Naive B cell (primary cell): ENCODE data around the gene ADAMTS17. TPM values are rescaled to one million over a fixed set of nuclear protein-coding genes. Genes with fewer than 3 reads are reported as not detected.

Experiments used
- ATAC-seq, 2 donors: fragments of 150-1000 bp; cut with Tn5 transposase; 2 replicates each; pipeline ENCODE4 v1.10.0; 2021; ENCODE audit warnings: low read depth in 2 of 2, mild to moderate bottlenecking in 2 of 2, moderate library complexity in 2 of 2
- DNase-seq: peaks from one replicate; pipeline ENCODE4 v3.0.0; 2022
- H3K27ac Mint-ChIP-seq, 6 donors: one replicate each; pipeline ENCODE4 v1.8.0; 2020 to 2022; ENCODE audit warnings: mild to moderate bottlenecking in 6 of 6, mixed read lengths in 6 of 6, moderate library complexity in 5 of 6, inconsistent platforms in 2 of 6
- H3K27me3 Mint-ChIP-seq, 3 donors: one replicate each; pipeline ENCODE4 v1.8.0; 2021 to 2022; ENCODE audit warnings: mixed read lengths in 3 of 3, mild to moderate bottlenecking in 1 of 3
- H3K36me3 Mint-ChIP-seq, 2 donors: one replicate each; pipeline ENCODE4 v1.8.0; 2020 to 2022; ENCODE audit warnings: mixed read lengths in 2 of 2, inconsistent platforms in 1 of 2, mild to moderate bottlenecking in 1 of 2
- H3K4me1 Mint-ChIP-seq, 3 donors: one replicate each; pipeline ENCODE4 v1.8.0; 2020 to 2022; ENCODE audit warnings: mixed read lengths in 3 of 3, inconsistent platforms in 1 of 3, mild to moderate bottlenecking in 1 of 3, moderate library complexity in 1 of 3
- H3K4me3 Mint-ChIP-seq, 8 donors: one replicate each; pipeline ENCODE4 v1.8.0; 2020 to 2022; ENCODE audit warnings: mild to moderate bottlenecking in 8 of 8, mixed read lengths in 8 of 8, moderate library complexity in 8 of 8, inconsistent platforms in 2 of 8
- H3K9me3 Mint-ChIP-seq, 7 donors: one replicate each; pipeline ENCODE4 v1.8.0; 2020 to 2022; ENCODE audit warnings: mixed read lengths in 7 of 7, mild to moderate bottlenecking in 5 of 7, inconsistent platforms in 2 of 7, moderate library complexity in 1 of 7
- polyA plus RNA-seq, 6 donors: library from polyadenylated mRNA; unstranded; fragments of 300-500 nt; fragmentation: Illumina TruSeq; gene quantifications; one replicate each; pipeline ENCODE4 v1.2.3, GENCODE V29; 2021; ENCODE audit warnings: low read depth in 6 of 6

Gene ADAMTS17
- polyA plus RNA-seq, 6 donors from 2014 or later, result not detected

DNA sequence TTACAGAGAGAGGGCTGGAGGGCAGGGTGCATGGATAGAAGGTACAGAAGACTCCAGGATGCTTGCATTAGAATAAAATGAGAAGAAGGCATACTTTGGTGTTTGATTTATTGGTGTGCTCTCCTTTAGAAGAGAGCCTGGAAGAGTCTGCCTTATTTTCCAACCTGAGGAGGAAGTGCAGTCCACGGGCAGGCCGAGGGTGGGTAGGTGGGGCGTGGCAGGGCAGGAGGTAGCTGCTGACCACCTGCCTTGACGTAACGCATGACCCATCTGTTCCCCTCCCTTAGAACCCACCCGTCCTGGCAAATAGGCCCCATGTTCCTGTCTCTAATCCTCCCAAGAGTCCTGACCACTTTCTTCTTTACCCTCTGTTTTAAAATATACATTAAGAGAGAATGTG lies 386.2 kb downstream of the ADAMTS17 start:
- Mint-ChIP-seq H3K4me3 (no peak overlapping the region), H3K36me3 (peaks cover 0 to under 1% of the 10 kb centered on the region in 2 donors), H3K4me1 (no peaks in the 10 kb centered on the region), H3K27ac (no peak overlapping the region), H3K9me3 (peaks cover 0 to 5% (median 2%) of the 10 kb centered on the region in 7 donors), H3K27me3 (peaks cover 12 to 49% (median 29%) of the 10 kb centered on the region in 3 donors)
- ATAC-seq (no peak), DNase-seq (no peak)

DNA sequence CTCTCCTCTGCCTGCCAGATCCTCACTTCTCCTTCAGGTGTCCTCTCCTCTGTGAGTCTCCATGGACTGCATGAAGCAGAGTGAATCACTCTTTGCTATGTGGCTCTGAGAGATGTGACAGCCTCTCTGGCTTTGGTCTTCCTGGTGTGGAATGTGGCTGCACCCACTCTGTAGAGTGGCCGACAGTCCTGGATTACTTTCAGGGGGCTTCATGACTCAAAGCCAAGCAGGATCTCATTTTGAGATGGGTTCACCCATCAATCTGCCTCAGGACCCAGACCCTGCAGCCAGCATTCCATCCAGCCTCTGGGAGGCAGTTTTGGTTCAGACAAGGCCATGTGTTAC lies 386.6 kb downstream of the ADAMTS17 start:
- H3K4me3 Mint-ChIP-seq, result no peak overlapping the region
- H3K4me1 Mint-ChIP-seq, result no peaks in the 10 kb centered on the region
- DNase-seq (no peak), ATAC-seq (no peak)
- peaks cover 2 to 9% (median 5%) of the 10 kb centered on the region in 7 donors for H3K9me3 Mint-ChIP-seq
- peaks cover 12 to 52% (median 33%) of the 10 kb centered on the region in 3 donors for H3K27me3 Mint-ChIP-seq
- peaks cover 3 to 4% of the 10 kb centered on the region in 2 donors for H3K36me3 Mint-ChIP-seq
- no peak overlapping the region for H3K27ac Mint-ChIP-seq

DNA sequence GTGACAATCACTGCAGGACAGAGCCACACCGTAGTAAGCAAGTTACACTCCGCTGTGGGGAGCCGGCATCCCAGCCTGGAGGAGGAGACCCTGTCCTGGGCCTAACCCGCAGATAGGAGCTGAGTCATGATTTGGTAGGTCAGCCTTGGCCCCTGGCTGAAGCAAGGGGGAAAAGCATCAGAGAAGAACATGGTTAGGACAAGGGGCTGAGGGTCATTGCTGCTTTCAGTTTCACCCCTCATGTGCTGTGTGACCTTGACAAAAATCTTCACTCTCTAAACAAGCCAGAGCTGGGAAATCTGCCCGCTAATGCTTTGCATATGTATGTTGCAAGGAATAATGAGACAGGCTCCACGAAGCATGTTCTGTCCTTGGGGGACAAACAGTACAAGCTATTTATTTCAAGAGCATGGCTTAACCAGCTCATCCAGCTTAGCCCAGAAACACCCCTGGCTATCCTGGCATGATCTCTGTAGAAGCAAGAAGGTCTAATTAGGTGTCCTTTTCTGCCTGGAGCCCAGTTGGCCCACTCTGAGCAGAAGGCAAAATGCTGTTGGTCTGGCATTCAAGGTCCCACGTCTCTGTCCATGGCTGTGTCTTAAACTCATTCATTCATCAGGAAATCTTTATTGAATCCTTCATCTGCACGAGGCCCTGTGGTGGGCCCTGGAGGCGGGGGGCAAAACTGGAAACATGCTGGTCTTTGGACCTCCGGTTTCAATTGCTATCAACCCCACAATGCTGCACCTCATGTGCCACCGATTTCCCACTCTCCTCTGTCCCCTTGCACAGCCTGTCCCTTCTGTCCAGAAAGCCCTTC lies 387.2 kb downstream of the ADAMTS17 start:
- Mint-ChIP-seq H3K27ac (no peak overlapping the region), H3K4me3 (no peak overlapping the region), H3K36me3 (peaks cover 8% of the 10 kb centered on the region in 2 donors), H3K9me3 (peaks cover 5 to 12% (median 8%) of the 10 kb centered on the region in 7 donors), H3K27me3 (peaks cover 12 to 51% (median 31%) of the 10 kb centered on the region in 3 donors), H3K4me1 (no peaks in the 10 kb centered on the region)
- no peak for ATAC-seq
- no peak for DNase-seq

DNA sequence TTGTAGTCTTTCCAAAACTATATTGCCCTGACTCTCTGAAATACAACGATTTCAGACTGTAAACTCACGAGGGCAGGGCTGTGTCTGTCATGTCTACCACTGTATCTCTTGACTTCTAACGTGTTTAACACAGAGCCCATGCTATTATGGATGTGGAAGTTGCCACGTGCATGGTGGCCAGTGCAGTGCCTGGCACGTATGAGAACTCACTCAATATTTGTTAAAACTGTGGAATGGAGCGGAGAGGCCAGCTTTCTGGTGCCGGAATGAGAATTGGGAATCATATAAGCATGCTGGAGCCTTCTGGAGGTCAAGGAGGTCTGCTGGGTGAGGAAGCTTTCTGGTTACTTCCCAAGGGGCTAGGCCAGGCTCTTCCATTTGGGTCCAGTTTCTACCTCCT lies 387.9 kb downstream of the ADAMTS17 start:
- Mint-ChIP-seq H3K27me3 (peaks cover 12 to 48% (median 29%) of the 10 kb centered on the region in 3 donors), H3K4me3 (no peak overlapping the region), H3K9me3 (peaks cover 5 to 15% (median 12%) of the 10 kb centered on the region in 7 donors), H3K27ac (no peak overlapping the region), H3K4me1 (no peaks in the 10 kb centered on the region), H3K36me3 (peaks cover 8 to 14% of the 10 kb centered on the region in 2 donors)
- no peak for ATAC-seq
- DNase-seq, result no peak

DNA sequence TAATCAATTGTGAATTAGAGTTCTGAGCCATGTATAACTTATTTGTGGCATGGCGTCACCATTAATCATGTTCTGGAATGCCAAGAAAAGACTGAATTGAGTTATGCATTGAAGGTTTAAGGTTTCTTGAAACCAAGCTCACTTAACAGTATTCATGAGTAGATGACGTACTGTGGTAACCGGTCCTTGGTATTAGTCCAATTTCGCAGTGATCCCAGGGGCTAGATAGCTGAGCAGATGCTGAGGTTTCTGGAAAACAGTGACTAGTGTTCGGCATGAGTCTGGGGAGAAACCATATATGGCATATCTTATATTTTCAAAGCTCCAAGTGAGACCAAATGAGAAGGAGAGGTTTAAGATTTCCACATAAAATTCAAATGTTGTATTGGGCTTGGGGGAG lies 390.3 kb downstream of the ADAMTS17 start:
- peaks cover 8 to 27% (median 12%) of the 10 kb centered on the region in 3 donors for H3K27me3 Mint-ChIP-seq
- peak overlapping the region in 1 of 6 donors; percentile 8 for H3K27ac Mint-ChIP-seq
- no peak overlapping the region for H3K4me3 Mint-ChIP-seq
- H3K36me3 Mint-ChIP-seq, result peaks cover 8 to 21% of the 10 kb centered on the region in 2 donors
- peaks cover 5 to 35% (median 24%) of the 10 kb centered on the region in 7 donors for H3K9me3 Mint-ChIP-seq
- no peaks in the 10 kb centered on the region for H3K4me1 Mint-ChIP-seq
- ATAC-seq, result no peak
- no peak for DNase-seq

DNA sequence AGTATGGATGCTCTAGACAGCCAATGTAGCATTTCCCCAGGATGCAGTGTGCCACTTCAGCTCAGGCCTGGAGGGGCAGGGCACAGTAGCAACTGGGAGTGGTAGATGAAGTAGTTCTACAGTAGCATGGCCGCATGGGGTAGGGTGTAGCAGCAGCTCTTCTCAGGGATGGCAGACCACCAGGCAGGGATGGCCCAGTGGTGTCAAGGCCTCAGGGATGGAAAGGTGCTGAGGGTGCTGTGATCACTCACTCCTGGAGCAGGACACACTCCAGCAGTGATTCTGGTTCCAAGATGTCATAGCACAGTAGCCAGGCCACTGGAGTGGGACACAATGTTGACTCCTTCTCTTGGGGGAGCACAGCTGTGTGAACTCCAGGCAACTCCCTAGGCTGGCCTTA lies 397.6 kb downstream of the ADAMTS17 start:
- peaks cover 10 to 66% (median 41%) of the 10 kb centered on the region in 7 donors for H3K9me3 Mint-ChIP-seq
- H3K36me3 Mint-ChIP-seq, result peaks cover 20 to 22% of the 10 kb centered on the region in 2 donors
- H3K4me3 Mint-ChIP-seq, result no peak overlapping the region
- peaks cover 4 to 20% (median 5%) of the 10 kb centered on the region in 3 donors for H3K27me3 Mint-ChIP-seq
- DNase-seq (no peak), ATAC-seq (no peak)
- H3K27ac Mint-ChIP-seq, result no peak overlapping the region
- no peaks in the 10 kb centered on the region for H3K4me1 Mint-ChIP-seq

DNA sequence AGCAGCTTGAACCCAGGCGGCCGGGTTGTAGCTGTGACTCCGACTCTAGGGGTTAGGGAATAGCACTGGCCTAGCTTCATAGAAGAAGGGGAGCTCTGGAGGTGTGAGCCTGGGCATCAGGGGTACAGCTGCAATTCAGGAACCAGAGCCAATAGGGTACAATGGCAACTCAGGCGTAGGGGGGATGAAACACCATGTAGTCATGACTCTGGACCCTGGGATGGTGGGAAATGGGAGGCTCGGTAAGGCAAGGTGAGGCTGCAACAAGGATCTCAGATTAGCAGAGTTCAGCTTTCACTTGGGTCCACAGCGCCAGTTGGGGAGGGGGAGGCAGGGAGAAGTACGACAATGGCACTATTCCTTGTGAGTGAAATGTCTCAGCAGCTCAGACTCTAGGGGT lies 398.3 kb downstream of the ADAMTS17 start:
- Mint-ChIP-seq H3K9me3 (peaks cover 10 to 68% (median 45%) of the 10 kb centered on the region in 7 donors), H3K27ac (no peak overlapping the region), H3K36me3 (peaks cover 22 to 24% of the 10 kb centered on the region in 2 donors), H3K27me3 (peaks cover 5 to 27% (median 10%) of the 10 kb centered on the region in 3 donors), H3K4me1 (no peaks in the 10 kb centered on the region), H3K4me3 (no peak overlapping the region)
- no peak for ATAC-seq
- DNase-seq, result no peak

DNA sequence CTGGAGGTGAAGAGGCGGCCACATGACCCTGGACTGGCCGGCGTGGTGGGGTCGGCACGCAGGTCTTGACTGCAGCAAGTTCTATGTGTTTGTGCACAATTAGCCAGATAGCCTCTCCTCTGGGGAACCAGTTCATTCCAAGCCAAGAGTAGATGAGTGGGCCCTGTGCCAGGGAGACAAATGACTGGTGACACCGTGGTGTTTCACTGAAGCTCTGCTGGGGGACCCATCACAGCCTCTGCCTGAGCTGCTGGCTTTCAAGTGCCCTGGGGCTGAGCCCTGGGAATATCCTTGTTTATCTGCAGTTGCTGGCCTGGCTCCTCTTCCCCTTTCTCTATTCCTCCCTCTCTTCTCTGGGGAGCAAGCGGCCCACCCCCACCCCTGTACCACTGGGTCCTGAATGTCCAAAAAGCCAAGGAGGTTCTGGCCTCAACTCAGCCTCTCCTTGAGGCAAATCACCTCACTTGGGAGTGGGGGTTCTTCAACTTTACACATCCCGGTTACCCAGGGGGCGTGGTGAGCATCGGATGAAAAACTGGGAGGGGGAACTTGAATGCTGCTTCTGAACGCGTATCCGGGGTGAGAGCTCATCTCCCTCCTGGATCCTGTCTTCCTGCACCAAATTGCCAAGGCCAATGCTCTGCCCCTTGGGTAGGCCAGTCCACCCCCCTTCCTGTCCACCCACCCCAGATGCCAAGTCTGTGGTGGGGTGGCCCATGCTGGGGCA lies 408.9 kb downstream of the ADAMTS17 start:
- DNase-seq (no peak), ATAC-seq (no peak)
- Mint-ChIP-seq H3K27me3 (peaks cover 20 to 52% (median 23%) of the 10 kb centered on the region in 3 donors), H3K36me3 (peaks cover 0 to 2% of the 10 kb centered on the region in 2 donors), H3K4me3 (no peak overlapping the region), H3K27ac (no peak overlapping the region), H3K9me3 (peaks cover 0 to 9% (median 1%) of the 10 kb centered on the region in 7 donors), H3K4me1 (peaks cover 0 to 12% (median 12%) of the 10 kb centered on the region in 3 donors)

DNA sequence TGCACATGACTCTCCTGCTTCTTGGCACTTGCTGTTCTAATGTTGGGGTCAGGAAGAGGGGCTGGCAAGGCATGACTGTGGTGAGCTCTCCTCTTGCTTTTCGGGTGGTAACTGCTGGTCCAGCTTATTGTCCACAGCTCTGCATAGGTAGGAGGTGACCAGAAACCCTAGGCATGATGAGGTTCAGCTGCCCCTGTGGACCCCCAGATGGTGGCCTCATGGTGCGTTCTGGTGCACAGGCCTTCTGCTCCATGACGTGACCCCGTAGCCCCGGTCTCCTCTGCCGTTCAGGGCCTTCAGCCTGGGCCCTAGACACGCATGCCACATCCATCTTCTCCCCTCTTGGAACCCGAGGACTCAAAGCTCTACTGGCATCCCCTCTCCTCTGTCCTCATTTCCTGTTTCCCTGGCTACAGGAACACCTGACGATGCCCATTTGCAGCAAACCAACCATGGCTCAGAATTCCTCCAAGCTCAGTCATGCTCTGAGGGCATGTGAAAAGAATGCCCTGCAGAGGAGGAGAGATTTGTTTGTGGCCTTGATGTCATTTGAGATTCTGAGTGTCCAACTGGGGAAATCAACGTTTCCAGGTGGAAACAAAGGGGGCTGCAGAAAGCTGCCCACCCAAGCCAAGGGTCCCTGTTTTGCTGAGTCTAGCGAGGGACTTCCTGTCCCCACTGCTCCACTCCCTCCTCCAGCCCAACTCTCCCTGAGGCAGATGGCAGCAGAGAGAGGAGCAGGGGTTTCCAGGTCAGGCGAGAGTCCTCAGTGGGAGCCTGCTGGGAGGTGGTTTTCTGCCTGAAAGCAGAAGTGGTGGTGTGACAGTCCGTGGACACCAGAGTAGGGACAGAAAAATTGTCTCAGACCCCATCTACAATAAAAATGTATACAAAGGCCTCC lies 409.8 kb downstream of the ADAMTS17 start:
- no peak for DNase-seq
- peaks cover 20 to 46% (median 21%) of the 10 kb centered on the region in 3 donors for H3K27me3 Mint-ChIP-seq
- peak overlapping the region in 1 of 8 donors; percentile 15 for H3K4me3 Mint-ChIP-seq
- peaks cover 0 to 8% (median 0%) of the 10 kb centered on the region in 7 donors for H3K9me3 Mint-ChIP-seq
- H3K36me3 Mint-ChIP-seq, result no peaks in the 10 kb centered on the region
- peaks cover 0 to 12% (median 12%) of the 10 kb centered on the region in 3 donors for H3K4me1 Mint-ChIP-seq
- H3K27ac Mint-ChIP-seq, result no peak overlapping the region
- ATAC-seq, result no peak

DNA sequence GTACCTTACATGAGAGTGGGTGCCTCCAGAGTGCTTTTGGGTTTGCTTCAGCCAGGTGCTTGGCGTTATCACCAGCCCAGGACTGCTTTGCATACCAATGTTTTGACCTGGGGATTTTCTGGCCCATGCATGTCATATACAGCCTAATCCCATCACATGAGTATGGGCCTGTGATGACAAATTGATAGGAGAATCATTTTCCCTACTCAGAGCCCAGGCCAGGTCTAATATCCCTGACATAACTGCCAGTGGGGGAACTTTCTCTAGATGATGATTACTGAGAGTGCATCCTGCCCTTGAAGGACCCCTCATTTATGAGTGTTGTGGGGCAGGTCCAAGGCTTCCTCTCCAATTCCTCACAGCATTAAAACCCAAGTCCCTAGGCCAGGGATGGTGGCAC lies 411.1 kb downstream of the ADAMTS17 start:
- no peak for DNase-seq
- no peak overlapping the region for H3K27ac Mint-ChIP-seq

DNA sequence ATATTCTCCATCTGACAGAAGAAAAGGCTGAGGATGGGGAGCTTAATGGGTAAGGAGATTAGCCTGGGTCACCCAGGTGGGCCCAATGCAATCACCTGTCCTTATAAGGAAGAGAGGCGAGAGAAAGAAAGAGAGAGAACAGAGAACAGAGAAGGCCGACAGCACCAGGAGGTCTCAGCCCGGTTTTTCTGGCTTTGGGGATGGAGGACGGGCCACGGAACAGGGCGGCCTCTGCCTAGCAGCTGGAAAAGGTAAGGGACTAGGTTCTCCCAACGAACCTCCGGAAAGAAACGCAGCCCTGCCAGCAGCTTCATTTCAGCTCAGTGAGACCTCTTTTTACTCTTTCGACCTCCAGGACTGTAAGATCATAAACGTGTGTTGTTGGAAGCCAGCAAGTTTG lies 412.5 kb downstream of the ADAMTS17 start:
- no peak for DNase-seq
- Mint-ChIP-seq H3K27ac (peak overlapping the region in 3 of 6 donors; percentile 32 to 84 (median 79)), H3K36me3 (no peaks in the 10 kb centered on the region), H3K4me3 (peak overlapping the region in 7 of 8 donors; percentile 71 to 92 (median 86)), H3K27me3 (peaks cover 4 to 27% (median 11%) of the 10 kb centered on the region in 3 donors), H3K4me1 (peaks cover 9 to 22% (median 17%) of the 10 kb centered on the region in 3 donors), H3K9me3 (peaks cover 0 to 1% (median 0%) of the 10 kb centered on the region in 7 donors)
- ATAC-seq, result no peak

More for the DNA sequence above, 411.1 kb downstream of the ADAMTS17 start:
- H3K36me3 Mint-ChIP-seq, result no peaks in the 10 kb centered on the region
- H3K9me3 Mint-ChIP-seq, result peaks cover 0 to 1% (median 0%) of the 10 kb centered on the region in 7 donors
- ATAC-seq, result no peak
- H3K27me3 Mint-ChIP-seq, result peaks cover 13 to 37% (median 20%) of the 10 kb centered on the region in 3 donors
- peaks cover 4 to 17% (median 16%) of the 10 kb centered on the region in 3 donors for H3K4me1 Mint-ChIP-seq
- H3K4me3 Mint-ChIP-seq, result peak overlapping the region in 2 of 8 donors; percentile 32 to 88

DNA sequence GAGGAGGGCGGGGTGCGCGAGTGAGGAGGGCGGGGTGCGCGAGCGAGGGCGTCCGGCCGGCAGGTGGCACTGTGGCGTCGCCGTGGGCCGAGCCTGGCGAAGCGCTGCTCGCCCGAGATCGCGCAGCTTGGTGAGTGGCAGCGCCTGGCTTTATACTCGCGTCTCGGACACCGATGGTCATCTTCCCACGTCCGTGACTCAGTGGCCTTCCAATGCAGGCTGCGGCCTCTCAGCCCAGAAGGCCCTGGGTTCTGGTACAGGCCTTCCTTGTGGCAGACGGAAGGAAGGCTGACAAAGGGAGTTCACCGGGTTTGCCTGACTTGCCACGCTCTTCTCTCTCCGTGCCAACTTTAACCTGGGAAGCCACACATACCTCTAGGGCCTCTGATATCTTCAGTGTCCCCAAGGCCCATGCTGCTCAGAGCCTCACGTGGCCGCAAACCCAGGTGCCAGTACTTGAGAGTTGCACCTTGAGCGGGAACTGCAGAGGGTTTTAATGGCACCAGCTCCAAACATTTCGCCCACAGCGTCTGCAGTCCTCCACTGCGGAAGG lies 413.3 kb downstream of the ADAMTS17 start:
- peak overlapping the region; percentile 72 to 93 (median 89) for H3K4me3 Mint-ChIP-seq
- peaks cover 0 to 1% (median 0%) of the 10 kb centered on the region in 7 donors for H3K9me3 Mint-ChIP-seq
- DNase-seq (peak; percentile 86), ATAC-seq (peak; percentile 87 to 88)
- peaks cover under 1 to 19% (median 4%) of the 10 kb centered on the region in 3 donors for H3K27me3 Mint-ChIP-seq
- peak overlapping the region in 5 of 6 donors; percentile 76 to 95 (median 84) for H3K27ac Mint-ChIP-seq
- H3K36me3 Mint-ChIP-seq, result no peaks in the 10 kb centered on the region
- peaks cover 9 to 22% (median 17%) of the 10 kb centered on the region in 3 donors for H3K4me1 Mint-ChIP-seq
